ENCODE measurements around the gene HSD17B11. TPM values are rescaled to one million over a fixed set of nuclear protein-coding genes. Genes with fewer than 3 reads are reported as not detected.
"Not testable (repeated sequence)": the region's sequence is repeated elsewhere in the genome, so short reads cannot be mapped to it uniquely, and the experiment has no call there.

The HSD17B11 gene
- polyA plus RNA-seq, 3 donors, result 48.9 to 70.0 (median 53.9) TPM

GRCh38 chr4:87414816-87415215, 23.8 kb upstream of the HSD17B11 start:
- DNase-seq (ENCODE audit: extremely low read depth in 1 of 11, low read depth in 9 of 11, low spot score in 4 of 11), result no peak

- DNase-seq (ENCODE audit: extremely low read depth in 1 of 11, low read depth in 9 of 11, low spot score in 4 of 11), result no peak
Measured at GRCh38 chr4:87410679-87411078, 19.7 kb upstream of the HSD17B11 start.

- no peak for DNase-seq (ENCODE audit: extremely low read depth in 1 of 11, low read depth in 9 of 11, low spot score in 4 of 11)
Measured at GRCh38 chr4:87410157-87410556, 19.2 kb upstream of the HSD17B11 start.

DNA sequence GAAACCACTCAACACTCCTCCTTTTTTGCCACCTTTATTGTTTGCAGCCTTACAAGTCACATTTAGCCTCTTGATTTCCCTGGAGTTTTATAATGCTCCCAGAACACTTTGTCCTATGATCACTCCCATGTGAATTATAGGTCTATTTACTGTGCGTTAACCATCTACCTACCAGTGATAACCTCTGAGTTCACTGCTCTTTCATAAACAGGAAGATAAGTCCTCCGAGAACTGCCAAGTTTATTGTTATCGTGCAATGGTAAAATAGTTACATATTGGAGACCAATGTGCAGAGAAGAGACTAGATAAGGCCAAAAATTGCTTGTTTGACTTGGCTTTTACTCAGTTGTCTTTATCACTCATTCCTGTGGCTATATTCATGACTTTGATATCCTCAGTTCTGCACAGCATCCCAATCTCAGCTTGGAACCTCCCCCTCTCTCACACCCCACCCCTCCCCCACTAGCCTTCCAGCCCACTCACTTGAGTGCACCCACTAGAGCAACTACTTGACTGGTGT, 18.5 kb upstream of the HSD17B11 start:
- DNase-seq (ENCODE audit: extremely low read depth in 1 of 11, low read depth in 9 of 11, low spot score in 4 of 11), result no peak

GRCh38 chr4:87406902-87407301, 15.9 kb upstream of the HSD17B11 start:
- DNase-seq (ENCODE audit: extremely low read depth in 1 of 11, low read depth in 9 of 11, low spot score in 4 of 11), result not testable (repeated sequence)

GRCh38 chr4:87406462-87406861, 15.5 kb upstream of the HSD17B11 start:
- no peak for DNase-seq (ENCODE audit: extremely low read depth in 1 of 11, low read depth in 9 of 11, low spot score in 4 of 11)

DNA sequence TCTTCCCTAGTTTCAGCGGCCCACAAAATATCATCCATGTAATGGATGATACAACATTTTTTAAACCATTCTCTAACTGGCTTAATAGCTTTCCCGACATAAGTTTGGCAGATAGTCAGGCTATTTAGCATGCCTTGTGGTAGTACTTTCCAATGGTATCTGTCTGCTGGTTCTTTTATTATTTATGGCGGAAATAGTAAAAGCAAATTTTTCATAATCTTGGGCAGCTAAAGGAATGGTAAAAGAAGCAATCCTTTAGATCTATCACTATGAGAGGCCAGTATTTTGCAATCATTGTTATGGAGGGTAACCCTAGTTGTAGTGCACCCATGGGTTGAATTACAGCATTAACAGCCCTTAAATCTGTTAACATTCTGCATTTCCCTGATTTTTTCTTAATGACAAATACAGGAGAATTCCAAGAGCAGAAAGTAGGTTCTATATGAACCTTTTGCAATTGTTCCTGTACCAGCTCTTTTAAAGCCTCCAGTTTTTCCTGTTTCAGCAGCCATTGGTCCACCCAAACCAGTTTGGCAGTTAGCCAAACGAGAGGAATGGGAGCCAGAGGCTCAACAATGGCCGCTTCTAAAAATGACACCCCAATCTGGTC, 14.3 kb upstream of the HSD17B11 start:
- DNase-seq (ENCODE audit: extremely low read depth in 1 of 11, low read depth in 9 of 11, low spot score in 4 of 11), result no peak

DNA sequence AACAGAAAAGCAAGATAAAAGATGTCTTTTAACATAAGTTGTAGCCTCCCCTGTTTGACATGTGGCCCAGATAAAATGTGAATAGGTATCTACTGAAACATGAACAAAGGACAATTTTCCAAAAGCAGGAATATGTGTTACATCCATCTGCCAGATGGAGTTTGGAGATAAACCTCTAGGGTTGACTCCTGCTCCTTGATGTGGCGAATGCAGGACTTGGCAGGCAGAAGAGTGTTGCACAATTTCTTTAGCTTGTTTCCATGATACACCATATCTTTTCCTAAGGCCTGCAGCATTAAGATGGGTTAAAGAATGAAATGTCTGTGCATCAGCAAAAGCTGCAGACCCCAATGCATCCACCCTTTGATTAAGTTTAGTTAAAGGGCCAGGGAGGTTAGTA, 12.7 kb upstream of the HSD17B11 start:
- DNase-seq (ENCODE audit: extremely low read depth in 1 of 11, low read depth in 9 of 11, low spot score in 4 of 11), result not testable (repeated sequence)

- DNase-seq (ENCODE audit: extremely low read depth in 1 of 11, low read depth in 9 of 11, low spot score in 4 of 11), result no peak
Measured at GRCh38 chr4:87399954-87400353, 9.0 kb upstream of the HSD17B11 start.

DNA sequence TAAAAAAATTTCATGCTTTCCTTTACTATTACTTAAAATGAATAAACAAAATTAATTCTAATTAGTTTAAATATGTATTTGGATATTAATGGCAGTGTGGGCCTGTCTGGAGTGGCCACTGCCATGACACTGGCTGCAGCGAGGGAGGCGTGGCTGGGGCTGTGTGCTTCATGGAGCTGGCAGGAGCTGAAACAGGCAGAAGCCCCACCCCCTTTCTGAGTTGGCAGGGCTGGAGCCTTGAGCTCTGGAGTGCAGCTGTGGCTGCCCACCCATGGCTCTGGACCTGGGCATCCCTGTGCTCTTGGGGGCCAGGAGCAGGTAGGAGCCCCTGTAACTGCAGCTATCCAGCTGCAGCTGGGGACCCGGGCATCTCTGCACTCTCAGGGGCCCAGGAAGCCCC, 8.2 kb upstream of the HSD17B11 start:
- DNase-seq (ENCODE audit: extremely low read depth in 1 of 11, low read depth in 9 of 11, low spot score in 4 of 11), result no peak

DNA sequence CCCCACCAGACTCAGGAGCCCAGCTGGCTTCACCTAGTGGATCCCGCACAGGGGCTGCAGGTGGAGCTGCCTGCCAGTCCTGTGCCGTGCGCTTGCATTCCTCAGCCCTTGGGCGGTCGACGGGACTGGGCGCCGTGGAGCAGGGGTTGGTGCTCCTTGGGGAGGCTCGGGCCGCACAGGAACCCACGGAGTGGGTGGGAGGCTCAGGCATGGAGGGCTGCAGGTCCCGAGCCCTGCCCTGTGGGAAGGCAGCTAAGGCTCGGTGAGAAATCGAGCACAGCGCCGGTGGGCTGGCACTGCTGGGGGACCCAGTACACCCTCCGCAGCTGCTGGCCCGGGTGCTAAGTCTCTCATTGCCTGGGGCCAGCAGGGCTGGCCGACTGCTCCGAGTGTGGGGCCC, 4.9 kb upstream of the HSD17B11 start:
- DNase-seq (ENCODE audit: extremely low read depth in 1 of 11, low read depth in 9 of 11, low spot score in 4 of 11), result not testable (repeated sequence)

DNA sequence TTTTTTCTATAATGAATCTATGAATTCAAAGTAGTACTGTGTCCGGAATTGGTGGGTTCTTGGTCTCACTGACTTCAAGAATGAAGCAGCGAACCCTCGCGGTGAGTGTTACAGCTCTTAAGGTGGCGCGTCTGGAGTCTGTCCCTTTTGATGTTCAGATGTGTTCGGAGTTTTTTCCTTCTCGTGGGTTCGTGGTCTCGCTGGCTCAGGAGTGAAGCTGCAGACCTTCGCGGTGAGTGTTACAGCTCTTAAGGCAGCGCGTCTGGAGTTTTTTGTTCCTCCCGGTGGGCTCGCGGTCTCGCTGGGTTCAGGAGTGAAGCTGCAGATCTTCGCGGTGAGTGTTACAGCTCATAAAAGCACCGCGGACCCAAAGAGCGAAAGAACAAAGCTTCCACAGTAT, 4.1 kb upstream of the HSD17B11 start:
- DNase-seq (ENCODE audit: extremely low read depth in 1 of 11, low read depth in 9 of 11, low spot score in 4 of 11), result not testable (repeated sequence)

DNA sequence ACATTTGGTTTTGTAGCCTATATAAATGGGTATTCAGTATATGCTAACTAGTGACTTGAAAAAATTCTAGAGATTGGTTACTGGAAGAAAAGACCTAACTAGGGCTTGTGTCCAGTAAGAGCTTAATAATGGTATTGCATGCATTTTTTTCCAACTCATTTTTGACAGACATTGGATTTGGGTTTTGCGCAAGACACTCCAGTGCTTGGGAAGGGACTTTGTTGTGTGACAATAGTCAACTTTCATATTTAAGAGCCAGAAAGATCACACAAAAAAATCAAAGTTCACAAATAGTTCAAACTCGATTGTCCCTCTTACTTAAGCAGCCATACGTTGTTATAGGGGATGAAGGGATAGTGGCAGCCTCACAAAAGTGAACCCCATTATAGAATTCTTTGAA, 1.2 kb upstream of the HSD17B11 start:
- DNase-seq (ENCODE audit: extremely low read depth in 1 of 11, low read depth in 9 of 11, low spot score in 4 of 11), result no peak

- DNase-seq (ENCODE audit: extremely low read depth in 1 of 11, low read depth in 9 of 11, low spot score in 4 of 11), result no peak
Measured at GRCh38 chr4:87391576-87392054, 627 bp upstream of the HSD17B11 start.

DNA sequence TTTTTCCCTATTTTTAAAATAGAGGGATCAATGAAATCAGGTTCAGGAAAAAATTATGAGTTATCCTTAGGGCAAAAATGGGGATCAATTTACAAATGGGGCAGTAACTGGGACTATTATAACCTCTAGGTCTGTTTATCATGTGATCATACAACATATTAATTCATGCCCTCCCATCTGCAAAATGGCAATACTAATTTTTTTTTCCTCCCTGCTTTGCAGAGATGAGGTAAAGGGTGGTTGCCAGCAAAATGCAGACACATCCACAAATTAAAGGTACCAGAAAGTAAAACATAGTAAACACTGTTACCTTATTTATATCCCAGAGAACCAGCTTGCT, 467 bp downstream of the HSD17B11 start:
- no peak for DNase-seq (ENCODE audit: extremely low read depth in 1 of 11, low read depth in 9 of 11, low spot score in 4 of 11)

DNA sequence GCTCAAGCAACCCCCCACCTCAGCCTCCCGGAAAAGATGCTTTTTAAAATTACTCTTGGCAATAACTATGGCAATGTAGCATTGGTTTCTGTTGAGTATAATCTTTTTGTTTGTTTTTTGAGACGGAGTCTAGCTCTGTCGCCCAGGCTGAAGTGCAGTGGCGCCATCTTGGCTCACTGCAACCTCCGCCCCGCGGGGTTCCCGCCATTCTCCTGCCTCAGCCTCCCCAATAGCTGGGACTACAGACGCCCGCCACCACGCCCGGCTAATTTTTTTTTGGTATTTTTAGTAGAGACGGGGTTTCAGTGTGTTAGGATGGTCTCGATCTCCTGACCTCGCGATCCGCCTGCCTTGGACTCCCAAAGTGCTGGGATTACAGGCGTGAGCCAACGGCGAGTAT, 933 bp downstream of the HSD17B11 start:
- DNase-seq (ENCODE audit: extremely low read depth in 1 of 11, low read depth in 9 of 11, low spot score in 4 of 11), result not testable (repeated sequence)

DNA sequence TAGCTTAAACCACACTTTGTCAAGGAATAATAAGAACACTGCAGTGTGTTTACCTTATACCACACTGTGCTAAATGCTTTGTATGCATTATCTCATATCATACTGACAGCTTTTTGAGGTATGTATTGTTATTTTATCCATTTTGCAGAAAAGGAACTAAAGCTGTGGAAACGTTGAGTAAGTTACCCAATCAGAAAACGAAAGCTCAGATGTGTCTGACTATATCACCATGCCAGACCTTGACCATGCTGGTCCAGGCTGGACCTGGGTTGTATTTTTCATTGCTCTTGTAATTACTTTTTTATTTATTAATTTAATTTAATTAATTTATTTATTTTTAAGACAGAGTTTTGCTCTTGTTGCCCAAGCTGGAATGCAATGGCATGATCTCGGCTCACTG, 2.1 kb downstream of the HSD17B11 start:
- no peak for DNase-seq (ENCODE audit: extremely low read depth in 1 of 11, low read depth in 9 of 11, low spot score in 4 of 11)

DNA sequence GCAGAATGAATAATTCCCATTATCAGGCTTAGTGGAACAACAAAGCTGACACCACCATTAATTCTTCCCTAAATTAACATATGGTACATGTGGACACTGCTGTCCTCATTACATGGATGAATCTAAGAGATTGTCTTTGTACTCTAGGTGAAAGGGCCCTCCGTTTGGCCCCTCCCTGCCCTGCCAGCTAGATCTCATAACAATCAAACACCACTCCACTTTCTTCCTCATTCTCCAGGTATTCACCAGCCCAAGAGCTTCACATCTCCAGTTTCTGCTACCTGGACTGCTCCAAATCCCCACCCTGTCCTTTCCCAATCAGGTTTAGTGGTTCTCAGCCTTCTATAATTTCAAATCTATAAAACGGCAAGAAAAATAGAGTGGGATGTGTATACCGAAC, 3.8 kb downstream of the HSD17B11 start:
- no peak for DNase-seq (ENCODE audit: extremely low read depth in 1 of 11, low read depth in 9 of 11, low spot score in 4 of 11)

GRCh38 chr4:87384466-87385132, 6.4 kb downstream of the HSD17B11 start:
- not testable (repeated sequence) for DNase-seq (ENCODE audit: extremely low read depth in 1 of 11, low read depth in 9 of 11, low spot score in 4 of 11)

DNA sequence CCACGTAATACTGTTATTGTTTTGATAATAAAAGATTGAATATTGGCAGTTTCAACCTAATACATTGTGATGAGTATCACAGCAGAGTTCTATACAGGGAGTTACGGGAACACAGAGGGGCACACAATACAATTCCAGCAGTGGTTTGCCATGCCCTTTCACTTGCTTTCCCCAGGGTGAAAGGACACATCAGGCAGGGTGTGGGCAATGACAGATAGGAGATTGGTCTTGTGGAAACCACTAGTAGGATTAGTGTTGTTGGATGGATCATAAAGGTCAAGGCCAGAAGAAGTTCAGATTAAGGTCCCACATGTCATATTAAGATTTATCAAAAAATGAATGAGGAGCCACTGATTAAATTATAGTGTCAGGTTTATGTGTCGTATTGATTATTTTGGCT, 8.1 kb downstream of the HSD17B11 start:
- no peak for DNase-seq (ENCODE audit: extremely low read depth in 1 of 11, low read depth in 9 of 11, low spot score in 4 of 11)

- DNase-seq (ENCODE audit: extremely low read depth in 1 of 11, low read depth in 9 of 11, low spot score in 4 of 11), result no peak
Measured at GRCh38 chr4:87382116-87382515, 8.9 kb downstream of the HSD17B11 start.
